ENCODE results near the gene CES3. TPM values are rescaled to one million over a fixed set of nuclear protein-coding genes. Genes with fewer than 3 reads are reported as not detected.
A peak's percentile ranks its signal among the peaks of the same experiment; 100 is the strongest.

Gene CES3
- polyA plus RNA-seq, 2 of the 4 experiments (the other 2 are of a cell fraction) = 2.1 to 3.8 TPM

- ChIA-PET POLR2A (interaction anchor here (1.4 kb wide), 1 partner anchor 8 kb away, joined by 3 read pairs; the partner anchor contains the start of gene CES3), CTCF (interaction anchor here (0.6 to 3.1 kb wide), 69 partner anchors 8 to 522 kb away, joined by 3 to 65 read pairs (median 4); partner anchors contain the start of genes B3GNT9, CES3, CES4A and EXOC3L1)
- peaks cover 8% of the 10 kb centered on the region; the same call in 1 of the 3 replicates for H3K9me3 ChIP-seq
- H3K4me1 ChIP-seq = peaks cover 8% of the 10 kb centered on the region; the same call in 2 of the 3 replicates
- TF ChIP-seq RNF2 (IDR thresholded peaks at IDR 0.05; ENCODE audit: borderline replicate concordance, low read depth) (no peak), SREBF2 (IDR thresholded peaks at IDR 0.05) (no peak), FOSL2 (IDR thresholded peaks at IDR 0.05) (no peak), FOSL2 (CRISPR knock-in tag; IDR thresholded peaks at IDR 0.05) (no peak), EHF (CRISPR knock-in tag; IDR thresholded peaks at IDR 0.05) (no peak), PHF8 (IDR thresholded peaks at IDR 0.05; ENCODE audit: borderline replicate concordance, low read depth) (no peak), NR3C1 (IDR thresholded peaks at IDR 0.05) (no peak), CEBPB (IDR thresholded peaks at IDR 0.05) (no peak), GATA3 (IDR thresholded peaks at IDR 0.05; ENCODE audit: borderline replicate concordance) (no peak), POLR2A (IDR thresholded peaks at IDR 0.05; ENCODE audit: low read length) (no peak), FOXS1 (CRISPR knock-in tag; IDR thresholded peaks at IDR 0.05) (no peak), MYC (IDR thresholded peaks at IDR 0.05; ENCODE audit: borderline replicate concordance, low read length) (no peak), E2F6 (IDR thresholded peaks at IDR 0.05; ENCODE audit: borderline replicate concordance, low read depth) (no peak), REST (IDR thresholded peaks at IDR 0.05) (no peak), CBX8 (IDR thresholded peaks at IDR 0.05) (no peak), ZSCAN20 (CRISPR knock-in tag; IDR thresholded peaks at IDR 0.05) (no peak), MAFK (IDR thresholded peaks at IDR 0.05; ENCODE audit: partially characterized antibody) (no peak)
- TF ChIP-seq, protein P1, sequence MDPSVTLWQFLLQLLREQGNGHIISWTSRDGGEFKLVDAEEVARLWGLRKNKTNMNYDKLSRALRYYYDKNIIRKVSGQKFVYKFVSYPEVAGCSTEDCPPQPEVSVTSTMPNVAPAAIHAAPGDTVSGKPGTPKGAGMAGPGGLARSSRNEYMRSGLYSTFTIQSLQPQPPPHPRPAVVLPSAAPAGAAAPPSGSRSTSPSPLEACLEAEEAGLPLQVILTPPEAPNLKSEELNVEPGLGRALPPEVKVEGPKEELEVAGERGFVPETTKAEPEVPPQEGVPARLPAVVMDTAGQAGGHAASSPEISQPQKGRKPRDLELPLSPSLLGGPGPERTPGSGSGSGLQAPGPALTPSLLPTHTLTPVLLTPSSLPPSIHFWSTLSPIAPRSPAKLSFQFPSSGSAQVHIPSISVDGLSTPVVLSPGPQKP (IDR thresholded peaks at IDR 0.05; ENCODE audit: low read depth, low read length) = no peak
- TF ChIP-seq, protein P2, sequence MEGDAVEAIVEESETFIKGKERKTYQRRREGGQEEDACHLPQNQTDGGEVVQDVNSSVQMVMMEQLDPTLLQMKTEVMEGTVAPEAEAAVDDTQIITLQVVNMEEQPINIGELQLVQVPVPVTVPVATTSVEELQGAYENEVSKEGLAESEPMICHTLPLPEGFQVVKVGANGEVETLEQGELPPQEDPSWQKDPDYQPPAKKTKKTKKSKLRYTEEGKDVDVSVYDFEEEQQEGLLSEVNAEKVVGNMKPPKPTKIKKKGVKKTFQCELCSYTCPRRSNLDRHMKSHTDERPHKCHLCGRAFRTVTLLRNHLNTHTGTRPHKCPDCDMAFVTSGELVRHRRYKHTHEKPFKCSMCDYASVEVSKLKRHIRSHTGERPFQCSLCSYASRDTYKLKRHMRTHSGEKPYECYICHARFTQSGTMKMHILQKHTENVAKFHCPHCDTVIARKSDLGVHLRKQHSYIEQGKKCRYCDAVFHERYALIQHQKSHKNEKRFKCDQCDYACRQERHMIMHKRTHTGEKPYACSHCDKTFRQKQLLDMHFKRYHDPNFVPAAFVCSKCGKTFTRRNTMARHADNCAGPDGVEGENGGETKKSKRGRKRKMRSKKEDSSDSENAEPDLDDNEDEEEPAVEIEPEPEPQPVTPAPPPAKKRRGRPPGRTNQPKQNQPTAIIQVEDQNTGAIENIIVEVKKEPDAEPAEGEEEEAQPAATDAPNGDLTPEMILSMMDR (IDR thresholded peaks at IDR 0.05) = no peak
- no peak for DNase-seq (ENCODE audit: low read depth in 1 of 2, low spot score in 1 of 2)
- H3K27ac ChIP-seq = peak overlapping the region; percentile 26 to 38; a peak in 3 of 6 replicates
- peak; percentile 48 to 52; a peak in 4 of 6 replicates for ATAC-seq
- H3K4me2 ChIP-seq = peak overlapping the region; percentile 41
- no peak for FAIRE-seq
- no peak overlapping the region for H3K4me3 ChIP-seq
- whole genome bisulfite sequencing (ENCODE audit: missing lambda C conversion rate) = 35% methylated on average over 10 of the region's 10 CpGs
Observed at GRCh38 chr16:66953462-66954096, 7.5 kb upstream of the CES3 start.
